ENCODE data around the gene TSPAN3. TPM values are rescaled to one million over a fixed set of nuclear protein-coding genes. Genes with fewer than 3 reads are reported as not detected.
A peak's percentile ranks its signal among the peaks of the same experiment; 100 is the strongest.

The TSPAN3 gene
- total and polyA plus RNA-seq, 2 donors (not counting 3 experiments of a cell fraction or from before 2014, with no cell fraction given), result 215 to 606 TPM

GRCh38 chr15:77118882-77119321 lies 48.0 kb upstream of the TSPAN3 start:
- H3K4me2 ChIP-seq (ENCODE audit: insufficient read depth, low read length), result peak overlapping the region; percentile 13
- no peaks in the 10 kb centered on the region for H3K27me3 ChIP-seq (ENCODE audit: control insufficient read depth in 2 of 2, insufficient read depth in 2 of 2, low read length in 2 of 2)
- no TSS peak for BruUV-seq (replicated peaks)
- H3K4me1 ChIP-seq (ENCODE audit: control insufficient read depth, extremely low read depth, insufficient read depth, low read length), result peaks cover 14% of the 10 kb centered on the region
- dilution Hi-C loops (cut with MboI; ENCODE audit: extremely low pct_ligation_motif_present, low sequenced_read_pairs) (no loop called here), intact Hi-C loops (cut with micrococcal nuclease) (loop anchor here (1.0 kb wide), 4 partner anchors 67 to 424 kb away; no protein-coding TSS in a partner anchor)
- H3K79me2 ChIP-seq (ENCODE audit: control insufficient read depth, insufficient read depth, low read length), result peaks cover 3% of the 10 kb centered on the region
- DNase-seq (ENCODE audit: low read depth, low spot score) (peak; percentile 80), FAIRE-seq (peak; percentile 57)
- H3K27ac ChIP-seq (ENCODE audit: insufficient read depth, low read depth, low read length), result peak overlapping the region; percentile 8
- no peak overlapping the region for H3K9ac ChIP-seq (replicated peaks; ENCODE audit: extremely low read depth, insufficient read depth, low read length)
- H3K4me3 ChIP-seq (replicated peaks in 1 of 3; ENCODE audit: insufficient read depth in 1 of 3, low read depth in 1 of 3, low read length in 3 of 3), result no peak overlapping the region
- H3K9me1 ChIP-seq (replicated peaks; ENCODE audit: control insufficient read depth, extremely low read depth, insufficient read depth, low read length), result no peaks in the 10 kb centered on the region
- no peaks in the 10 kb centered on the region for H4K20me1 ChIP-seq (replicated peaks; ENCODE audit: control insufficient read depth, extremely low read depth, insufficient read depth, low read length)
- peak; percentile 57 to 63 for TF ChIP-seq CTCF (IDR thresholded peaks at IDR 0.05; ENCODE audit: extremely low read depth in 1 of 2, insufficient read depth in 1 of 2, low read depth in 1 of 2, low read length in 2 of 2)
- TF ChIP-seq MYC (IDR thresholded peaks at IDR 0.05; ENCODE audit: low read depth, low read length), result no peak
- no peaks in the 10 kb centered on the region for H3K9me3 ChIP-seq (replicated peaks; ENCODE audit: control insufficient read depth, insufficient read depth, low read length)
- ChIA-PET POLR2A (no interaction called here), CTCF (interaction anchor here (0.7 to 5.9 kb wide), 43 partner anchors 9 to 756 kb away, joined by 3 to 187 read pairs (median 7); partner anchors contain the start of genes HMG20A, LINGO1 and PEAK1)
- H2AFZ ChIP-seq (ENCODE audit: low read depth, low read length), result no peak overlapping the region
- no peaks in the 10 kb centered on the region for H3K36me3 ChIP-seq (ENCODE audit: control insufficient read depth in 2 of 2, extremely low read depth in 1 of 2, insufficient read depth in 2 of 2, low read length in 2 of 2)

GRCh38 chr15:77115179-77115578 lies 44.3 kb upstream of the TSPAN3 start:
- CTCF ChIA-PET, result interaction anchor here (2.1 kb wide), 1 partner anchor 428 kb away, joined by 9 read pairs; no protein-coding TSS in a partner anchor
- FAIRE-seq (no peak), DNase-seq (ENCODE audit: low read depth, low spot score) (no peak)
- TF ChIP-seq GATA2 (IDR thresholded peaks at IDR 0.05; ENCODE audit: insufficient read depth, insufficient read length, low read depth, low read length), result no peak
- no peak for TF ChIP-seq EZH2 (IDR thresholded peaks at IDR 0.05; ENCODE audit: borderline replicate concordance, low read depth, low read length, severe bottlenecking)
- no peak for TF ChIP-seq CTCF (IDR thresholded peaks at IDR 0.05; ENCODE audit: extremely low read depth in 1 of 2, insufficient read depth in 1 of 2, low read depth in 1 of 2, low read length in 2 of 2)
- no peak for TF ChIP-seq MAX (IDR thresholded peaks at IDR 0.05; ENCODE audit: insufficient read depth, insufficient read length)
- TF ChIP-seq MYC (IDR thresholded peaks at IDR 0.05; ENCODE audit: low read depth, low read length), result no peak
- TF ChIP-seq JUN (IDR thresholded peaks at IDR 0.05; ENCODE audit: borderline replicate concordance, insufficient read depth, insufficient read length, low read depth), result no peak
- TF ChIP-seq POLR2AphosphoS5 (IDR thresholded peaks at IDR 0.05; ENCODE audit: insufficient read depth, low read depth, low read length), result no peak
- TF ChIP-seq POLR2A (IDR thresholded peaks at IDR 0.05; ENCODE audit: low read depth, low read length), result no peak
- TF ChIP-seq FOS (IDR thresholded peaks at IDR 0.05; ENCODE audit: borderline replicate concordance, insufficient read depth, low read length), result no peak
- Histone ChIP-seq H3K79me2 (ENCODE audit: control insufficient read depth, insufficient read depth, low read length) (peaks cover 3% of the 10 kb centered on the region), H3K4me1 (ENCODE audit: control insufficient read depth, extremely low read depth, insufficient read depth, low read length) (peaks cover 14% of the 10 kb centered on the region), H3K9ac (replicated peaks; ENCODE audit: extremely low read depth, insufficient read depth, low read length) (no peak overlapping the region), H3K4me3 (replicated peaks in 1 of 3; ENCODE audit: insufficient read depth in 1 of 3, low read depth in 1 of 3, low read length in 3 of 3) (no peak overlapping the region), H3K27ac (ENCODE audit: insufficient read depth, low read depth, low read length) (no peak overlapping the region), H3K4me2 (ENCODE audit: insufficient read depth, low read length) (no peak overlapping the region), H3K27me3 (ENCODE audit: control insufficient read depth in 2 of 2, insufficient read depth in 2 of 2, low read length in 2 of 2) (no peaks in the 10 kb centered on the region), H3K36me3 (ENCODE audit: control insufficient read depth in 2 of 2, extremely low read depth in 1 of 2, insufficient read depth in 2 of 2, low read length in 2 of 2) (peaks cover 0 to 5% of the 10 kb centered on the region in 2 experiments), H2AFZ (ENCODE audit: low read depth, low read length) (no peak overlapping the region), H3K9me1 (replicated peaks; ENCODE audit: control insufficient read depth, extremely low read depth, insufficient read depth, low read length) (no peaks in the 10 kb centered on the region), H4K20me1 (replicated peaks; ENCODE audit: control insufficient read depth, extremely low read depth, insufficient read depth, low read length) (no peaks in the 10 kb centered on the region), H3K9me3 (replicated peaks; ENCODE audit: control insufficient read depth, insufficient read depth, low read length) (no peaks in the 10 kb centered on the region)
- intact Hi-C loops (cut with micrococcal nuclease) (no loop called here), dilution Hi-C loops (cut with MboI; ENCODE audit: extremely low pct_ligation_motif_present, low sequenced_read_pairs) (no loop called here)
- BruUV-seq (replicated peaks), result no TSS peak
- POLR2A ChIA-PET, result no interaction called here

All from endothelial cell of umbilical vein (primary cell).